Smooth muscle cell (in vitro differentiated cells): Measurements from ENCODE around the gene UPF3B. TPM values are rescaled to one million over a fixed set of nuclear protein-coding genes. Genes with fewer than 3 reads are reported as not detected.
A peak's percentile ranks its signal among the peaks of the same experiment; 100 is the strongest.

Experiments used
- DNase-seq: peaks from one replicate; lab custom pipeline; 2025; ENCODE audit not compliant: unreplicated experiment; lab: John Stamatoyannopoulos, UW
- H2AFZ ChIP-seq: fragments of 200-600 bp; sonication (generic); 2 replicates; pipeline ENCODE4 v1.6.0; 2016; ENCODE audit warnings: antibody characterized with exemption, low read depth, mild to moderate bottlenecking
- H3F3A ChIP-seq: fragments of 200-600 bp; sonication (generic); 2 replicates; pipeline ENCODE4 v1.6.0; 2017; ENCODE audit warnings: antibody characterized with exemption, low read depth
- H3K27ac ChIP-seq: fragments of 200-600 bp; sonication (generic); 2 replicates; pipeline ENCODE4 v1.5.1; 2016; ENCODE audit warnings: low read depth, mild to moderate bottlenecking
- H3K27me3 ChIP-seq: fragments of 200-600 bp; sonication (generic); 2 replicates; pipeline ENCODE4 v1.6.1; 2016; ENCODE audit warnings: low read depth, mild to moderate bottlenecking
- H3K36me3 ChIP-seq: fragments of 200-600 bp; sonication (generic); 2 replicates; pipeline ENCODE4 v1.5.1; 2016; ENCODE audit warnings: low read depth
- H3K4me1 ChIP-seq: fragments of 200-600 bp; sonication (generic); 2 replicates; pipeline ENCODE4 v1.5.1; 2016; ENCODE audit warnings: low read depth
- H3K4me2 ChIP-seq: fragments of 200-600 bp; sonication (generic); 2 replicates; pipeline ENCODE4 v1.6.0; 2016; ENCODE audit warnings: mild to moderate bottlenecking
- H3K4me3 ChIP-seq: fragments of 200-600 bp; sonication (generic); 2 replicates; pipeline ENCODE4 v1.5.1; 2016; ENCODE audit warnings: mild to moderate bottlenecking
- H3K79me2 ChIP-seq: fragments of 200-600 bp; sonication (generic); 2 replicates; pipeline ENCODE4 v1.6.0; 2016; ENCODE audit warnings: low read depth, mild to moderate bottlenecking
- H3K9ac ChIP-seq: fragments of 200-600 bp; sonication (generic); 2 replicates; pipeline ENCODE4 v1.6.0; 2016; ENCODE audit warnings: low read depth
- H3K9me3 ChIP-seq: fragments of 200-600 bp; sonication (generic); replicated peaks from 2 replicates; pipeline ENCODE4 v1.5.1; 2016; ENCODE audit warnings: low read depth
- H4K20me1 ChIP-seq: fragments of 200-600 bp; sonication (generic); 2 replicates; pipeline ENCODE4 v1.6.0; 2016; ENCODE audit warnings: low read depth
- CTCF ChIP-seq: fragments of 200-600 bp; sonication (generic); IDR thresholded peaks from 2 replicates; pipeline ENCODE4 v1.5.1; 2017; ENCODE audit warnings: borderline replicate concordance, mild to moderate bottlenecking, antibody characterized with exemption; ENCODE audit not compliant: insufficient read depth, poor library complexity, severe bottlenecking
- WGBS: methylation state at CpG from one replicate; pipeline ENCODE4 v1.1.7; 2016; ENCODE audit warnings: low lambda C conversion rate; 5-methylcytosine and 5-hydroxymethylcytosine counted together
- polyA plus RNA-seq: library from polyadenylated mRNA; unstranded; fragments of >200 nt; fragmentation: Nextera tagmentation; extraction: Ambion mirVana; gene quantifications from 2 replicates; pipeline ENCODE4 v1.2.1, GENCODE V29; 2016
- total RNA-seq: library from RNA; depleted of rRNA; stranded (reverse); fragments of >200 nt; gene quantifications from 2 replicates; pipeline ENCODE4 v1.2.3, GENCODE V29; 2014

UPF3B gene
- total and polyA plus RNA-seq, 2 experiments from 2014 or later = 2.8 to 7.9 TPM

GRCh38 chrX:119878740-119879139 lies 26.0 kb upstream of the UPF3B start:
- Histone ChIP-seq H3K9ac (no peak overlapping the region), H2AFZ (no peak overlapping the region), H3K27ac (no peak overlapping the region), H4K20me1 (peaks cover 3% of the 10 kb centered on the region), H3K9me3 (no peaks in the 10 kb centered on the region), H3F3A (no peaks in the 10 kb centered on the region), H3K4me3 (no peak overlapping the region), H3K27me3 (no peaks in the 10 kb centered on the region), H3K79me2 (peaks cover under 1% of the 10 kb centered on the region), H3K36me3 (no peaks in the 10 kb centered on the region), H3K4me1 (no peaks in the 10 kb centered on the region), H3K4me2 (no peak overlapping the region)
- TF ChIP-seq CTCF = no peak
- 80% methylated on average over 2 of the region's 2 CpGs for WGBS
- DNase-seq = no peak

- no peaks in the 10 kb centered on the region for H3K27me3 ChIP-seq
- DNase-seq = peak; percentile 22
- H3F3A ChIP-seq = no peaks in the 10 kb centered on the region
- H3K79me2 ChIP-seq = peaks cover 13% of the 10 kb centered on the region
- H3K4me3 ChIP-seq = peak within 1 kb of the TSS; percentile 66
- H4K20me1 ChIP-seq = peaks cover 3% of the 10 kb centered on the region
- no peaks in the 10 kb centered on the region for H3K4me1 ChIP-seq
- WGBS = 37% methylated on average over 62 of the region's 62 CpGs
- H3K4me2 ChIP-seq = peak within 1 kb of the TSS; percentile 83
- peak within 1 kb of the TSS; percentile 86 for H3K27ac ChIP-seq
- peak within 1 kb of the TSS; percentile 78 for H3K9ac ChIP-seq
- H2AFZ ChIP-seq = peak within 1 kb of the TSS; percentile 62
- no peaks in the 10 kb centered on the region for H3K9me3 ChIP-seq
- H3K36me3 ChIP-seq = no peaks in the 10 kb centered on the region
- no peak for TF ChIP-seq CTCF
These were observed 19.0 kb upstream of the UPF3B start, which contains the start of the genes NDUFA1 and RNF113A for GRCh38 chrX:119871599-119872395. NDUFA1 (plus strand) TSS chrX:119871832; CDS start chrX:119871912, 80 bp downstream. RNF113A (minus strand) TSS chrX:119871733; CDS start chrX:119871613, 120 bp downstream.

GRCh38 chrX:119871245-119871598 lies 18.5 kb upstream of the UPF3B start:
- no peaks in the 10 kb centered on the region for H3K4me1 ChIP-seq
- no peaks in the 10 kb centered on the region for H3K27me3 ChIP-seq
- WGBS = 33% methylated on average over 26 of the region's 26 CpGs
- no peak for DNase-seq
- no peaks in the 10 kb centered on the region for H3K9me3 ChIP-seq
- no peak for TF ChIP-seq CTCF
- peak overlapping the region; percentile 62 for H2AFZ ChIP-seq
- H4K20me1 ChIP-seq = peaks cover 3% of the 10 kb centered on the region
- peak overlapping the region; percentile 66 for H3K4me3 ChIP-seq
- H3K4me2 ChIP-seq = peak overlapping the region; percentile 83
- H3K36me3 ChIP-seq = no peaks in the 10 kb centered on the region
- H3F3A ChIP-seq = no peaks in the 10 kb centered on the region
- peak overlapping the region; percentile 78 for H3K9ac ChIP-seq
- H3K27ac ChIP-seq = peak overlapping the region; percentile 86
- peaks cover 13% of the 10 kb centered on the region for H3K79me2 ChIP-seq

GRCh38 chrX:119870626-119871131 lies 17.9 kb upstream of the UPF3B start:
- no peaks in the 10 kb centered on the region for H3K27me3 ChIP-seq
- no peaks in the 10 kb centered on the region for H3K9me3 ChIP-seq
- DNase-seq = no peak
- peak overlapping the region; percentile 62 for H2AFZ ChIP-seq
- H3F3A ChIP-seq = no peaks in the 10 kb centered on the region
- H3K79me2 ChIP-seq = peaks cover 13% of the 10 kb centered on the region
- H3K4me2 ChIP-seq = peak overlapping the region; percentile 83
- H3K9ac ChIP-seq = peak overlapping the region; percentile 78
- TF ChIP-seq CTCF = no peak
- no peaks in the 10 kb centered on the region for H3K4me1 ChIP-seq
- H3K27ac ChIP-seq = peak overlapping the region; percentile 86
- WGBS = 39% methylated on average over 25 of the region's 25 CpGs
- no peaks in the 10 kb centered on the region for H3K36me3 ChIP-seq
- H4K20me1 ChIP-seq = peaks cover 3% of the 10 kb centered on the region
- H3K4me3 ChIP-seq = peak overlapping the region; percentile 66
